DND-41 (cell line): Measurements from ENCODE around the gene CD2AP.

ENCODE experiments used
- CTCF ChIP-seq: IDR thresholded peaks from 2 replicates; pipeline ENCODE4 v1.5.1; 2012; ENCODE audit warnings: borderline replicate concordance, low read length, moderate library complexity, mild to moderate bottlenecking; ENCODE audit not compliant: poor library complexity, severe bottlenecking; ENCODE audit errors: extremely low read depth
- EZH2 ChIP-seq: IDR thresholded peaks from 3 replicates; pipeline ENCODE4 v1.6.1; 2012; ENCODE audit warnings: borderline replicate concordance, low read depth, mild to moderate bottlenecking, moderate library complexity, low read length, inconsistent platforms; ENCODE audit not compliant: severe bottlenecking

DNA sequence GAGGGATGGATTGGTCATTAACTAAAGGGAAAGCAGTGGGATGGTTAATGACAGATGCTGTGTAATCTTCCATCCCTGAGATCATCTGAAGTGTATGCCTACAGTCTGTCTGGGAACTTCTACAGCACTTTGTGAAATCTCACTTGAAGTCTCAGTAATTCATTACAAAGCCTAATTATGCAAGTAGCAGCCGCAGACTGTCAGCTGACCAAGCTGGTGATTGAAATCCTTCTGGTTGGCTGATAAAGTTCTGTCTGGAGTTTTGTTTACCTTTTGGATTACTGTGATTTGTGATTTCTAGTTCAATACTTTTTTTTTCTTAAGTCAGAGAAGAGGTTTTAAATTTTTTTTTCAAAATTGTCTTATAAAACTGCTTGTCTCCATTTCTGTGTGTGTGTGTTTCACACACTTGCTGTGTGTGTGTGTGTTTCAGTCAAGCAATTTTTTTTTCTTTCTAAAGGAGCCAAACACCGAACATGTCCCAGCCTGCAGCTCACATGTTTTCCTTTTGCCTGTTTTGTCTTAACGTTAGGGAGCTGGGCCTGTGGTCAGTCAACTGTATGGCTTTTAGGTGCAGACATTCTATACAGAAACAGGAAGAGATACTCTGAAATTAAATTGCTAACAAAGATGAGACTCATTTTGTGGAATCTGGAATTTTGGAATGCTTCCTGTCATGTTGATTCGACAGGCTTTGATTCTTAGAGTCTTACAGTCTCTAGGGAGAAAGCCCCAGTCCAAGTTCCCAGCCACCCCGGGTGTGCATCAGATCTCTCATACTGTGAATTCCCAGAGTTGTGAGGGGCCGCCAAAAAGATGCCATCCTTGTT is 192.3 kb downstream of the CD2AP start:
- no peak for TF ChIP-seq CTCF
- no peak for TF ChIP-seq EZH2
